Adrenal gland (tissue), 12 donors: Measurements from ENCODE around the gene TBC1D20. TPM values are rescaled to one million over a fixed set of nuclear protein-coding genes. Genes with fewer than 3 reads are reported as not detected.

Experiments used
- DNase-seq, 7 donors: peaks; one replicate each; pipeline ENCODE4 v3.0.0-alpha.2; 2019 to 2020
- H3K27ac ChIP-seq, 5 donors: fragments of 200-600 bp; sonication (generic) in 4 of 5; 1 replicate in 3 of 5; 2 replicates in 2 of 5; pipeline versions ENCODE4 v1.5.1 to v1.8.0; 2016 to 2020; ENCODE audit warnings: mild to moderate bottlenecking in 1 of 5
- H3K27me3 ChIP-seq: fragments of 200-600 bp; 2 replicates; pipeline ENCODE4 v1.8.0; 2021
- H3K36me3 ChIP-seq, 2 donors: fragments of 200-600 bp; replicated peaks in 1 of 2; 1 replicate in 1 of 2; 2 replicates in 1 of 2; pipeline versions ENCODE4 v1.5.1 to v1.8.0; 2018 to 2022
- H3K4me1 ChIP-seq, 2 donors: fragments of 200-600 bp; replicated peaks in 1 of 2; 1 replicate in 1 of 2; 2 replicates in 1 of 2; pipeline versions ENCODE4 v1.5.1 to v1.8.0; 2018 to 2021
- H3K4me3 ChIP-seq, 4 donors: fragments of 200-600 bp; sonication (generic) in 3 of 4; one replicate each; pipeline ENCODE4 v1.5.1; 2016 to 2018
- H3K9me3 ChIP-seq, 3 donors: fragments of 200-600 bp; sonication (generic) in 1 of 3; replicated peaks in 1 of 3; 1 replicate in 2 of 3; 2 replicates in 1 of 3; pipeline versions ENCODE4 v1.5.1 to v1.8.0; 2016 to 2021
- CTCF ChIP-seq, 6 experiments: fragments of 450-650 bp in 4 of 6; fragments of 200-600 bp in 2 of 6; sonication (generic) in 1 of 6; IDR thresholded peaks; 1 replicate in 5 of 6; 2 replicates in 1 of 6; pipeline versions ENCODE4 v1.5.1 to v1.8.0; 2016 to 2021; ENCODE audit warnings: antibody characterized with exemption in 6 of 6, mild to moderate bottlenecking in 2 of 6, moderate library complexity in 1 of 6
- POLR2A ChIP-seq, 2 donors: fragments of 450-650 bp; IDR thresholded peaks; one replicate each; pipeline ENCODE4 v1.6.1; 2017; ENCODE audit warnings: antibody characterized with exemption in 2 of 2, mild to moderate bottlenecking in 2 of 2, moderate library complexity in 1 of 2
- WGBS, 4 donors: extraction: QIAGEN DNeasy Blood & Tissue Kit in 2 of 4; methylation state at CpG; one replicate each; pipeline versions ENCODE4 v1.1.5 to v1.1.7; 2013 to 2017; 5-methylcytosine and 5-hydroxymethylcytosine counted together
- intact Hi-C, 2 donors: fragments of 100-400 bp; cut with DNase I; formaldehyde crosslinking; loops; one replicate each; pipeline versions ENCODE4 v1.14.1 to v1.15.0; 2022 to 2023
- polyA plus RNA-seq, 3 donors: library from polyadenylated mRNA; stranded (reverse); fragments of 200-250 nt in 2 of 3; fragments of 350-450 nt in 1 of 3; fragmentation: Illumina TruSeq in 1 of 3; extraction: RNeasy Lipid Tissue Mini Kit (QIAGEN cat#74804) in 1 of 3; gene quantifications; one replicate each; pipeline ENCODE4 v1.2.3, GENCODE V29; 2013 to 2014
- total RNA-seq, 9 donors: library from RNA; depleted of rRNA in 4 of 9; stranded (reverse); fragments of >200 nt in 4 of 9; fragments of 120-200 nt in 1 of 9; fragmentation: NEBNext Ultra II Directional in 1 of 9; extraction: Animal tissue kit (Norgen Biotek cat#: 25700) in 1 of 9; gene quantifications; one replicate each; pipeline versions ENCODE4 v1.1.0 to v1.2.4, GENCODE V29; 2013 to 2023
- donor health status: healthy with polysubstance abuse.
- donor health status: Bipolar disorder and iron deficiency.
- donor health status: DM: yes; HTN: yes; CAD: no.
- donor health status: DM: no; HTN: no; CAD: no.
- donor health status: DM: no; HTN: no; CAD: no.
- donor health status: DM: yes; HTN: yes; CAD: no.

Gene TBC1D20
- total and polyA plus RNA-seq, 12 donors, result 23.8 to 53.6 (median 44.3) TPM

GRCh38 chr20:408843-409696 is 53.3 kb downstream of the TBC1D20 start:
- H3K9me3 ChIP-seq, result no peaks in the 10 kb centered on the region
- H3K27me3 ChIP-seq, result no peaks in the 10 kb centered on the region
- intact Hi-C loops, result no loop called here

GRCh38 chr20:407953-408842 is 54.1 kb downstream of the TBC1D20 start, which contains the start of gene RBCK1:
Gene RBCK1 (plus strand): TSS chr20:408299. CDS start chr20:408758, 459 bp downstream.
- intact Hi-C loops, result no loop called here
- DNase-seq, result peak; percentile 85 to 90 (median 87)
- Histone ChIP-seq H3K27ac (peak within 1 kb of the TSS; percentile 69 to 99 (median 92)), H3K36me3 (peaks cover 0 to 15% of the 10 kb centered on the region in 2 donors), H3K4me3 (peak within 1 kb of the TSS; percentile 89 to 97 (median 93)), H3K4me1 (peaks cover 10 to 17% of the 10 kb centered on the region in 2 donors), H3K9me3 (no peaks in the 10 kb centered on the region), H3K27me3 (no peaks in the 10 kb centered on the region)
- TF ChIP-seq CTCF (IDR thresholded peaks at IDR 0.05) (no peak), POLR2A (IDR thresholded peaks at IDR 0.05) (peak in 1 of 2 donors; percentile 24)
- 0% methylated on average over 14 to 81 of the region's 87 CpGs; no CpG with 5 or more reads in 1 of the 4 donors for WGBS, 4 donors

More at GRCh38 chr20:408843-409696, 53.3 kb downstream of the TBC1D20 start:
- Histone ChIP-seq H3K27ac (peak overlapping the region; percentile 69 to 99 (median 92)), H3K4me3 (peak overlapping the region; percentile 89 to 97 (median 93)), H3K4me1 (peaks cover 10 to 17% of the 10 kb centered on the region in 2 donors), H3K36me3 (peaks cover 0 to 15% of the 10 kb centered on the region in 2 donors)
- DNase-seq, result no peak
- 10 to 18% (median 15%) methylated on average over 5 to 7 of the region's 7 CpGs for WGBS, 4 donors
- TF ChIP-seq POLR2A (IDR thresholded peaks at IDR 0.05), result no peak
- no peak for TF ChIP-seq CTCF (IDR thresholded peaks at IDR 0.05)

- WGBS, 4 donors, result 7 to 10% (median 9%) methylated on average over 24 to 45 of the region's 45 CpGs
- H3K4me1 ChIP-seq, result peaks cover 10 to 17% of the 10 kb centered on the region in 2 donors
- peak in 1 of 2 donors; percentile 55 for TF ChIP-seq POLR2A (IDR thresholded peaks at IDR 0.05)
- TF ChIP-seq CTCF (IDR thresholded peaks at IDR 0.05), result peak in 5 of 6 experiments; percentile 14 to 51 (median 36)
- H3K9me3 ChIP-seq, result no peaks in the 10 kb centered on the region
- peaks cover 0 to 15% of the 10 kb centered on the region in 2 donors for H3K36me3 ChIP-seq
- DNase-seq, result peak; percentile 82 to 92 (median 90)
- H3K4me3 ChIP-seq, result peak overlapping the region in 1 of 4 donors; percentile 97
- H3K27ac ChIP-seq, result peak overlapping the region; percentile 34 to 99 (median 73)
- no peaks in the 10 kb centered on the region for H3K27me3 ChIP-seq
- intact Hi-C loops, result no loop called here
These were observed 55.0 kb downstream of the TBC1D20 start for GRCh38 chr20:407133-407952.
